ENCODE results near the gene NR2C1. TPM values are rescaled to one million over a fixed set of nuclear protein-coding genes. Genes with fewer than 3 reads are reported as not detected.
A peak's percentile ranks its signal among the peaks of the same experiment; 100 is the strongest.

Gene NR2C1
- total and polyA plus RNA-seq, 10 of the 15 experiments (the other 5 are each of a cell fraction or from before 2014, with no cell fraction given), result 8.8 to 38.1 (median 31.3) TPM

DNA sequence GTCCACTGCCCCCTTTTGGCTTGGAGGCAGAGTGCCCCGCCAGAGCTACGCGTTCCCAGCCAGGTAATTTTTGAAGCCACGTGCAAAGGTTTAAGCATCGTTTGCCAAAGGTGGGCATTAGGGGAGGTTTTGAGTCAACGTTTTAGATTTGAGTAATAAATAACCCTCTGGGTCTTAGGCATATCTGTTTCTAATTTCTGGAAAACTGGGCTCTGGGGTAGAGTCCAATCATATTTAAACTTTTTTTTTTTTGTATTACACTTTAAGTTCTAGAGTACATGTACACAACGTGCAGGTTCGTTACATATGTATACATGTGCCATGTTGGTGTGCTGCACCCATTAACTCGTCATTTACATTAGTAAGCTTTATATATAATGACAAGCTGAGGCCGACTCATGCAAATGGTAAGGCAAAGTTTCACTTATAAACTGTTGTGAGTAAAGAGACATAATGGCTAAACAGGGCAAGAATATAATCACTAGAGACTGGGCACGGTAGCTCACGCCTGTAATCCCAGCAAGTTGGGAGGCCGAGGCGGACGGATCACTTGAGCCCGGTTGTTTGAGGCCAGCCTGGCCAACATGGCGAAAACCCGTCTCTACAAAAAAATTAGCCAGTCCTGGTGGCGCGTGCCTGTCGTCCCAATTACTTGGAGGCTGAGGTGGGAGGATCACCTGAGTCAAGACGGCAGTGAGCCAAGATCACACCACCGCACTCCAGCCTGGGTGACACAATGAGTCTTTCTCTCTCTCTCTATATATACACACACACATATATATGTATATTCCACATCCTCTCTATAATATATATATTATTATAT, 491 bp upstream of the NR2C1 start:
- Histone ChIP-seq H3K4me1 (ENCODE audit: control insufficient read depth, insufficient read depth, low read length) (0 out of 2 replicates have a peak, but pooled peaks cover 3% of the 10 kb centered on the region), H3K27me3 (replicated peaks in 1 of 2; ENCODE audit: control insufficient read depth in 2 of 2, insufficient read depth in 2 of 2, low read length in 1 of 2) (no peaks in the 10 kb centered on the region), H3K27ac (ENCODE audit: control insufficient read depth, insufficient read depth) (no peak overlapping the region), H3K9ac (ENCODE audit: control insufficient read depth, insufficient read depth, low read length) (no peak overlapping the region; the same call in 1 of the 2 replicates), H3K4me2 (ENCODE audit: control insufficient read depth, insufficient read depth) (peak overlapping the region; percentile 54; the same call in 1 of the 2 replicates), H4K20me1 (ENCODE audit: control insufficient read depth, insufficient read depth) (no peaks in the 10 kb centered on the region), H3K79me2 (ENCODE audit: control insufficient read depth, insufficient read depth, low read length) (peaks cover 23% of the 10 kb centered on the region), H3K9me3 (replicated peaks; ENCODE audit: control insufficient read depth, insufficient read depth, low read length) (no peaks in the 10 kb centered on the region), H2AFZ (ENCODE audit: control insufficient read depth, low read depth, low read length) (peak overlapping the region; percentile 83), H3K4me3 (no peak overlapping the region), H3K36me3 (ENCODE audit: control insufficient read depth in 2 of 2, insufficient read depth in 2 of 2, low read length in 1 of 2) (no peaks in the 10 kb centered on the region)
- ChIA-PET POLR2A (interaction anchor here (0.7 to 1.5 kb wide), 3 partner anchors 70 to 199 kb away, joined by 3 to 4 read pairs (median 3); partner anchors contain the start of gene NDUFA12), RAD21 (ENCODE audit: unreplicated experiment) (interaction anchor here (0.6 to 2.0 kb wide), 8 partner anchors 10 to 461 kb away, joined by 3 to 7 read pairs (median 4); partner anchors contain the start of genes FGD6, METAP2, NDUFA12 and VEZT), CTCF (interaction anchor here (0.6 to 2.3 kb wide), 27 partner anchors 9 to 1460 kb away, joined by 3 to 13 read pairs (median 3); no protein-coding TSS in a partner anchor), SMC1A (ENCODE audit: uncharacterized antibody, unreplicated experiment) (interaction anchor here (0.6 to 1.7 kb wide), 6 partner anchors 12 to 199 kb away, joined by 3 to 6 read pairs (median 4); no protein-coding TSS in a partner anchor)
- ATAC-seq (no peak), FAIRE-seq (no peak), DNase-seq (ENCODE audit: low read depth, low spot score) (no peak)
- in situ Hi-C loops (cut with MboI) (no loop called here), intact Hi-C loops (cut with micrococcal nuclease; ENCODE audit: unreplicated experiment) (loop anchor here (5.0 to 10.0 kb wide), 3 partner anchors 143 to 529 kb away; partner anchors contain the start of genes FGD6 and VEZT)
- BruUV-seq (replicated peaks), result no TSS peak
- 55% methylated on average over 23 of the region's 23 CpGs for WGBS (ENCODE audit: insufficient coverage, insufficient replicate concordance, low lambda C conversion rate, missing lambda C conversion rate)
- TF ChIP-seq YBX1 (IDR thresholded peaks at IDR 0.05) (no peak), HDAC6 (IDR thresholded peaks at IDR 0.05; ENCODE audit: unreplicated experiment) (no peak), MXI1 (IDR thresholded peaks at IDR 0.05; ENCODE audit: low read depth, low read length) (no peak; the same call in 1 of the 2 replicates), TCF3 (IDR thresholded peaks at IDR 0.05; ENCODE audit: borderline replicate concordance, insufficient read depth, low read depth, low read length) (no peak), RUNX3 (IDR thresholded peaks at IDR 0.05; ENCODE audit: low read length) (no peak), FOXK2 (IDR thresholded peaks at IDR 0.05) (no peak), IKZF1 (conservative IDR thresholded peaks at IDR 0.05) (no peak), RCOR1 (conservative IDR thresholded peaks at IDR 0.05; ENCODE audit: low read depth, low read length) (no peak), IRF4 (IDR thresholded peaks at IDR 0.05; ENCODE audit: low read depth, low read length) (peak; percentile 51; the same call in 1 of the 2 replicates), SREBF2 (IDR thresholded peaks at IDR 0.05; ENCODE audit: low read length) (no peak), PAX8 (IDR thresholded peaks at IDR 0.05) (no peak), IKZF2 (IDR thresholded peaks at IDR 0.05) (0 out of 4 replicates have a peak, but pooled peaks of 1 of the 2 experiments have one; percentile 6)
- TF ChIP-seq, protein P1, sequence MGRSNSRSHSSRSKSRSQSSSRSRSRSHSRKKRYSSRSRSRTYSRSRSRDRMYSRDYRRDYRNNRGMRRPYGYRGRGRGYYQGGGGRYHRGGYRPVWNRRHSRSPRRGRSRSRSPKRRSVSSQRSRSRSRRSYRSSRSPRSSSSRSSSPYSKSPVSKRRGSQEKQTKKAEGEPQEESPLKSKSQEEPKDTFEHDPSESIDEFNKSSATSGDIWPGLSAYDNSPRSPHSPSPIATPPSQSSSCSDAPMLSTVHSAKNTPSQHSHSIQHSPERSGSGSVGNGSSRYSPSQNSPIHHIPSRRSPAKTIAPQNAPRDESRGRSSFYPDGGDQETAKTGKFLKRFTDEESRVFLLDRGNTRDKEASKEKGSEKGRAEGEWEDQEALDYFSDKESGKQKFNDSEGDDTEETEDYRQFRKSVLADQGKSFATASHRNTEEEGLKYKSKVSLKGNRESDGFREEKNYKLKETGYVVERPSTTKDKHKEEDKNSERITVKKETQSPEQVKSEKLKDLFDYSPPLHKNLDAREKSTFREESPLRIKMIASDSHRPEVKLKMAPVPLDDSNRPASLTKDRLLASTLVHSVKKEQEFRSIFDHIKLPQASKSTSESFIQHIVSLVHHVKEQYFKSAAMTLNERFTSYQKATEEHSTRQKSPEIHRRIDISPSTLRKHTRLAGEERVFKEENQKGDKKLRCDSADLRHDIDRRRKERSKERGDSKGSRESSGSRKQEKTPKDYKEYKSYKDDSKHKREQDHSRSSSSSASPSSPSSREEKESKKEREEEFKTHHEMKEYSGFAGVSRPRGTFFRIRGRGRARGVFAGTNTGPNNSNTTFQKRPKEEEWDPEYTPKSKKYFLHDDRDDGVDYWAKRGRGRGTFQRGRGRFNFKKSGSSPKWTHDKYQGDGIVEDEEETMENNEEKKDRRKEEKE (IDR thresholded peaks at IDR 0.05), result no peak
- TF ChIP-seq, protein P2, sequence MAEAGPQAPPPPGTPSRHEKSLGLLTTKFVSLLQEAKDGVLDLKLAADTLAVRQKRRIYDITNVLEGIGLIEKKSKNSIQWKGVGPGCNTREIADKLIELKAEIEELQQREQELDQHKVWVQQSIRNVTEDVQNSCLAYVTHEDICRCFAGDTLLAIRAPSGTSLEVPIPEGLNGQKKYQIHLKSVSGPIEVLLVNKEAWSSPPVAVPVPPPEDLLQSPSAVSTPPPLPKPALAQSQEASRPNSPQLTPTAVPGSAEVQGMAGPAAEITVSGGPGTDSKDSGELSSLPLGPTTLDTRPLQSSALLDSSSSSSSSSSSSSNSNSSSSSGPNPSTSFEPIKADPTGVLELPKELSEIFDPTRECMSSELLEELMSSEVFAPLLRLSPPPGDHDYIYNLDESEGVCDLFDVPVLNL (IDR thresholded peaks at IDR 0.05; ENCODE audit: low read depth, low read length), result no peak
- TF ChIP-seq, protein P3, sequence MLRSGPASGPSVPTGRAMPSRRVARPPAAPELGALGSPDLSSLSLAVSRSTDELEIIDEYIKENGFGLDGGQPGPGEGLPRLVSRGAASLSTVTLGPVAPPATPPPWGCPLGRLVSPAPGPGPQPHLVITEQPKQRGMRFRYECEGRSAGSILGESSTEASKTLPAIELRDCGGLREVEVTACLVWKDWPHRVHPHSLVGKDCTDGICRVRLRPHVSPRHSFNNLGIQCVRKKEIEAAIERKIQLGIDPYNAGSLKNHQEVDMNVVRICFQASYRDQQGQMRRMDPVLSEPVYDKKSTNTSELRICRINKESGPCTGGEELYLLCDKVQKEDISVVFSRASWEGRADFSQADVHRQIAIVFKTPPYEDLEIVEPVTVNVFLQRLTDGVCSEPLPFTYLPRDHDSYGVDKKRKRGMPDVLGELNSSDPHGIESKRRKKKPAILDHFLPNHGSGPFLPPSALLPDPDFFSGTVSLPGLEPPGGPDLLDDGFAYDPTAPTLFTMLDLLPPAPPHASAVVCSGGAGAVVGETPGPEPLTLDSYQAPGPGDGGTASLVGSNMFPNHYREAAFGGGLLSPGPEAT (IDR thresholded peaks at IDR 0.05; ENCODE audit: low read depth), result no peak
- TF ChIP-seq, protein P4, sequence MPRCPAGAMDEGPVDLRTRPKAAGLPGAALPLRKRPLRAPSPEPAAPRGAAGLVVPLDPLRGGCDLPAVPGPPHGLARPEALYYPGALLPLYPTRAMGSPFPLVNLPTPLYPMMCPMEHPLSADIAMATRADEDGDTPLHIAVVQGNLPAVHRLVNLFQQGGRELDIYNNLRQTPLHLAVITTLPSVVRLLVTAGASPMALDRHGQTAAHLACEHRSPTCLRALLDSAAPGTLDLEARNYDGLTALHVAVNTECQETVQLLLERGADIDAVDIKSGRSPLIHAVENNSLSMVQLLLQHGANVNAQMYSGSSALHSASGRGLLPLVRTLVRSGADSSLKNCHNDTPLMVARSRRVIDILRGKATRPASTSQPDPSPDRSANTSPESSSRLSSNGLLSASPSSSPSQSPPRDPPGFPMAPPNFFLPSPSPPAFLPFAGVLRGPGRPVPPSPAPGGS (IDR thresholded peaks at IDR 0.05; ENCODE audit: borderline replicate concordance, insufficient read depth, low read depth, low read length, poor library complexity, severe bottlenecking), result peak; percentile 41

All from GM12878 (cell line).